ENCODE data around the gene PPFIBP2.

The PPFIBP2 gene

DNA sequence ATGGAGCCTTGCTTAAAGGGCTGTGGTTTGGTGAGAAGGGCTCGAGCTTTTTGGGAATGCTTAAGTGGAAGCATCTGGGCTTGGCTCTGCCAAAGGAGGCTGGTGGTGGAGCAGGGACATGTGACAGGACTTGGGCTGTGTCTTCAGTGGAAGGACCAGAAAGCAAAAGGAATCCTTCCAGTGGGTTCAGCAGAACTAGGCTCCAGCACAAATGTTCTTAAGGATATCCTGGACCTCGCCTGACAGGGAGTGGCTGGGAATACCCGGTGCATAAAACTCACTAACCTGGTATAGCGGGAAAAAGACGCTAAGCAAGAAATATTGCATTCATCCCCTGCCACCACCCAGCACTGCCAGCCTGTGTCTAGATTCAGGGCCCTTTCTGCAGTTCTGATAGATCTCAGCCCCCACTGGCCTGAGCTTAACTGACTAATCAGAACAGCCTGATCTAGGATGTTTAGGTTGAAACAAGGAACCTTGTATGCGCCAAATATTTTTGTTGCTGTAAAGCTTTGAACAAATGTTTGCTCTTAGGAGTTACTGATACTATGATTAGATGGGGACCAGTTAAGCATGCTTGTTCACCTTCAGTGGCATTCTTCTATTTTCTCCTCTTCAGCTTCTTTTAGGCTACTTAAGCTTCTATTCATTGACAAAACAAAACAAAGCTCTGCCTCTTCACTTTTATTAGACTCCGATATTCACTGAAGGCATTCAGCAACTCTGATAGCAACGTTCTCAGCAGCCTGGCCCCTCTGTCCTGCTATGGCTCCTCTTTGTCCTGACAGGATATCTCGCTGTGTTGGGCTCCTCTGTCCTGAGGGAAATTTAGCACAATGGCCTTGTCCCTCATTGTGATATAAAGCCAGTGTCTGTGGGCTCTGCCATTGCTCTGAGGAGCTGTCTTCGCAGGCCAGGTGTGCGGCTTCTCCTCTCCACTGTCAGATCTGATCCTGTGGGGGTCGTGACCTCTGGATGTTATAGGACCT lies 25.0 kb downstream of the PPFIBP2 start:
- peak; percentile 74 for DNase-seq (ENCODE audit: low read depth)
- H3K4me3 ChIP-seq (ENCODE audit: low read length), result no peak overlapping the region
- TF ChIP-seq, protein P1, sequence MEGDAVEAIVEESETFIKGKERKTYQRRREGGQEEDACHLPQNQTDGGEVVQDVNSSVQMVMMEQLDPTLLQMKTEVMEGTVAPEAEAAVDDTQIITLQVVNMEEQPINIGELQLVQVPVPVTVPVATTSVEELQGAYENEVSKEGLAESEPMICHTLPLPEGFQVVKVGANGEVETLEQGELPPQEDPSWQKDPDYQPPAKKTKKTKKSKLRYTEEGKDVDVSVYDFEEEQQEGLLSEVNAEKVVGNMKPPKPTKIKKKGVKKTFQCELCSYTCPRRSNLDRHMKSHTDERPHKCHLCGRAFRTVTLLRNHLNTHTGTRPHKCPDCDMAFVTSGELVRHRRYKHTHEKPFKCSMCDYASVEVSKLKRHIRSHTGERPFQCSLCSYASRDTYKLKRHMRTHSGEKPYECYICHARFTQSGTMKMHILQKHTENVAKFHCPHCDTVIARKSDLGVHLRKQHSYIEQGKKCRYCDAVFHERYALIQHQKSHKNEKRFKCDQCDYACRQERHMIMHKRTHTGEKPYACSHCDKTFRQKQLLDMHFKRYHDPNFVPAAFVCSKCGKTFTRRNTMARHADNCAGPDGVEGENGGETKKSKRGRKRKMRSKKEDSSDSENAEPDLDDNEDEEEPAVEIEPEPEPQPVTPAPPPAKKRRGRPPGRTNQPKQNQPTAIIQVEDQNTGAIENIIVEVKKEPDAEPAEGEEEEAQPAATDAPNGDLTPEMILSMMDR (IDR thresholded peaks at IDR 0.05; ENCODE audit: insufficient read depth, low read depth, low read length, missing control alignments), result no peak

DNA sequence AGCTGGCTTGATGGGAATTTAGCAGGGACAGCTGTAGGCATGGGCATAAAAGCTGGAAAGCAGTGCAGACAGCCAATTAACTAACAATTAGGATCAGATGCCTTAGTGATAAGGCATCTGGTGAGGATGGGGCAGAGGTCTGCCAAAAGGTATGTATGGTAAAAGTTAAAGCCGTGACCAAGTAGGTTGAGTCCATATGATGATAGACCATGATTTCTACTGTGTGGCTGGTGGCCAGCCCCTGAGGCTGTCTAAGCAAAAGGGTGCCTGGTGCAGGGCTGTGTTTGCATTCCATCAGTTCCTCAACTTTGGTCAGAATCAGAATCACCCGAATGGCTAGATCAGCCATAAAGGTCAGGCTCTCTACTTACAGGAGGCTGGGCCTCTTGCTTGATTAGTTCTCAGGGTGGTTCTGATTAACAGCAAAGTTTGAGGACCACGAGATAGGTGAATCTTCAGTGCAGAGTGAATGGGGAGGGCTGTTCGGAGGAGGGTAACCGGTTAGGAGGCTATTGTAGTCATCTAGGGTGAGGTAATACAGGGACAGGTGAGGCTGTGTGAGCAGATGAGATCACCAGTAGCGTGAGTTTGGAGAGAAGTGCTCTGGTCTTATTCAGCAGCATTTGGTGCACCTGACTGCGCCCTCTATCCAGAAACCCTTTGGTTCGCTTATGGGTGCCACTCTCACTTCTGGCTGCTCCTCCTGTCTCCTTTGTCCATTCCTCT lies 27.2 kb downstream of the PPFIBP2 start:
- peak; percentile 77 for DNase-seq (ENCODE audit: low read depth)
- TF ChIP-seq, protein P1 (IDR thresholded peaks at IDR 0.05; ENCODE audit: insufficient read depth, low read depth, low read length, missing control alignments), result no peak
- H3K4me3 ChIP-seq (ENCODE audit: low read length), result no peak overlapping the region

DNA sequence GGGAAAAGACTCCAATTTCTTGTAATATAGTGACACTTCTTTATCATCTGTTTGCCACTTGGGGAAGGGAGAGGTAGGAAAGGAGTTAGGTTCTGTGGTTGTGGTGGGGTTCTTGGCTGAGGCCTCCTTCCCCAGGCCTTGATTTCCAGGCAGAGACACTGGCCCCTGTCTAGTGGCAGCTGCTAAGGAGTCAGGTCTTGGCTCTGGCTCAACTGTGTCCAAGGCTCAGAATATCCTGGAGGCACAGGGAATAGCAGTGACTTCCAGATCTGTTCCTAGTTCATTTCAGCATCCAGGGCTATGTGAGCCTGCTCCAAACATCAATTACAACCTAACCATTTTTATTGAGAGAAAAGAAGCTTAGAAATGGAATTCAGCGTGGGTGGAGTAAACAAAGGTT lies 29.5 kb downstream of the PPFIBP2 start:
- TF ChIP-seq, protein P1 (IDR thresholded peaks at IDR 0.05; ENCODE audit: insufficient read depth, low read depth, low read length, missing control alignments), result no peak
- no peak for DNase-seq (ENCODE audit: low read depth)
- H3K4me3 ChIP-seq (ENCODE audit: low read length), result no peak overlapping the region

DNA sequence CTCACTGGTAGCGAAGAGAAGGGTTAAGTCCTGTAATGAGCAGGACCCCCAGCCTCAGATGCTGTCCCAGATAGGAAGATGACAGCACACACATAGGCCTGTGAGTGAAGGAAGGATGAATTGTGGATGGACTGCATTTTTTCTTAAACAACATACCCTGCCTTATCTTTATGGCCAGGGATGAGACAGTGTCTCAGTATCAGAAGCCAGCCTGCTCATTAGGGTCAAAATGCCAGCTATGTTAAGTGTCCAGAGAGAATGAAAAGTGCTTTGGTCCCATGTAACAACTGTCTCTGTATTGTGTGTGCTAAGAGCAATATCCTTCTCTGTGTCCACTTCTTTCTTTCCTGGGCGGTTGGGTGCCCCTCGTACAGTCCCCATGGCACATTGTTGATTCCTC lies 30.2 kb downstream of the PPFIBP2 start:
- TF ChIP-seq, protein P1 (IDR thresholded peaks at IDR 0.05; ENCODE audit: insufficient read depth, low read depth, low read length, missing control alignments), result no peak
- no peak for DNase-seq (ENCODE audit: low read depth)
- no peak overlapping the region for H3K4me3 ChIP-seq (ENCODE audit: low read length)

DNA sequence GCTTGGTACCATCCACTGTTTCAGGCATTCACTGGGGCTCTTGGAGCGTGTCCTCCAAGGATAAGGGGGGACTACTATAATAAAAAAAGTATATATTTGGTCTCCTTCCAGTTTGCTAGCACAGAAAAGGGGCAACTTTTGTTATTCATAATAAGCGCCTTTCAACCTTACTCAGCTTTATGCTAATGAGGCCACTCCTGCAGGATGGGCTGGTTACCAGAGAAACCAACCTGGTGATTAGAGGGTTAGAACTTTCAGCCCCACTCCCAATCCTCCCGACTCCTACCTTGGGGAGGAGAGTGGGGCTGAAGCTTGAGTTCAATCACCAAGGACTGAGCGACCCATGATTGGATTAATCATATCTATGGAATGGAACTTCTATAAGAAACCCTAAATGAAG lies 31.8 kb downstream of the PPFIBP2 start:
- DNase-seq (ENCODE audit: low read depth), result no peak
- TF ChIP-seq, protein P1 (IDR thresholded peaks at IDR 0.05; ENCODE audit: insufficient read depth, low read depth, low read length, missing control alignments), result no peak
- H3K4me3 ChIP-seq (ENCODE audit: low read length), result no peak overlapping the region

DNA sequence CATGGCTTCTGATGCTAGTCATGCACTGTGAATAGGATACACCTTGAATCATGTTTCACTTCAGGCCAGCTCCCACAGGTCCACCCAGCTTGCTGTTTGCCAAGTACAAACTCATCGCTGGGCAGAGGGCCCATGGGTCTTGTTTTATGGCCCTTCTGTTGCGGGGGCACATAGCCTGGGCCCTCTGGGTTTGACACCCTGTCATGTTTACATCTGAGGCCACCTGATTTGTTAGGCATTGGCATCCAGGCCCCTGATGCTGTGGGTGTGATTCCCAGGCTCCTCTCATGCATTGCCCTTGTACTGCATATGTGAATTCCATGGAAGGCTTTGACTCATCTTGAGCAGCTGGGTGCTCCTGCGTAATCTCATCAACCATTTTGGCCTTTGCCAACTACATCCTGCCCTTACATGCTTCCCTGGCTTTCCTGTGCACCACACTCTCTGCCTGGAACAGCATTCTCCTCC lies 32.6 kb downstream of the PPFIBP2 start:
- peak; percentile 93 for DNase-seq (ENCODE audit: low read depth)
- TF ChIP-seq, protein P1 (IDR thresholded peaks at IDR 0.05; ENCODE audit: insufficient read depth, low read depth, low read length, missing control alignments), result no peak
- no peak overlapping the region for H3K4me3 ChIP-seq (ENCODE audit: low read length)
